Omental fat pad (tissue), 4 donors: ENCODE measurements around the gene LCP2. TPM values are rescaled to one million over a fixed set of nuclear protein-coding genes. Genes with fewer than 3 reads are reported as not detected.
"Not testable (repeated sequence)": the region's sequence is repeated elsewhere in the genome, so short reads cannot be mapped to it uniquely, and the experiment has no call there.

Source experiments
- ATAC-seq: fragments of 150-250 bp; one replicate; pipeline ENCODE4 v1.9.1; 2016; ENCODE audit warnings: mild to moderate bottlenecking, moderate library complexity; ENCODE audit not compliant: low FRiP score
- DNase-seq: peaks from one replicate; pipeline ENCODE4 v3.0.0-alpha.2; 2019; ENCODE audit warnings: low spot score
- CTCF ChIP-seq, 3 donors: fragments of 450-650 bp; IDR thresholded peaks; one replicate each; pipeline ENCODE4 v1.5.1; 2016 to 2017; ENCODE audit warnings: antibody characterized with exemption in 3 of 3, mild to moderate bottlenecking in 3 of 3, moderate library complexity in 2 of 3
- total RNA-seq, 4 donors: library from RNA; depleted of rRNA; stranded (reverse); fragments of >200 nt; gene quantifications; one replicate each; pipeline ENCODE4 v1.1.0, GENCODE V29; 2016

The LCP2 gene
- total RNA-seq, 4 donors from 2014 or later: 33.5 to 81.2 (median 59.1) TPM

GRCh38 chr5:170246126-170246870 lies 51.3 kb downstream of the LCP2 start:
- no peak for DNase-seq
- TF ChIP-seq CTCF (IDR thresholded peaks at IDR 0.05): no peak
- ATAC-seq: no peak

GRCh38 chr5:170245436-170245835 lies 52.1 kb downstream of the LCP2 start:
- DNase-seq, ATAC-seq: not testable (repeated sequence)

GRCh38 chr5:170238456-170239196 lies 59.0 kb downstream of the LCP2 start:
- ATAC-seq: no peak
- DNase-seq: no peak
- no peak for TF ChIP-seq CTCF (IDR thresholded peaks at IDR 0.05)

GRCh38 chr5:170235876-170236864 lies 61.4 kb downstream of the LCP2 start:
- ATAC-seq: no peak
- no peak for DNase-seq
- no peak for TF ChIP-seq CTCF (IDR thresholded peaks at IDR 0.05)

- no peak for DNase-seq
- no peak for TF ChIP-seq CTCF (IDR thresholded peaks at IDR 0.05)
Observed at GRCh38 chr5:170233358-170233892, 64.2 kb downstream of the LCP2 start.

GRCh38 chr5:170232786-170233185 lies 64.8 kb downstream of the LCP2 start, which contains the start of gene C5orf58:
C5orf58 (plus strand) TSS chr5:170232985; CDS start chr5:170234977, 1,992 bp downstream.
- DNase-seq: no peak
- ATAC-seq: no peak
- TF ChIP-seq CTCF (IDR thresholded peaks at IDR 0.05): no peak

More at GRCh38 chr5:170233358-170233892, 64.2 kb downstream of the LCP2 start:
- ATAC-seq: no peak
